Liver (tissue), 1 donor: ENCODE measurements around the gene KLF16.

Experiments
- YY1 ChIP-seq: IDR thresholded peaks from 2 replicates; pipeline ENCODE4 v1.6.1; 2016; ENCODE audit warnings: antibody characterized with exemption, mild to moderate bottlenecking
- TF ChIP-seq, protein P1 (sequence below): IDR thresholded peaks from 2 replicates; pipeline ENCODE4 v1.6.1; 2016; ENCODE audit warnings: antibody characterized with exemption

- TF ChIP-seq, protein P1, sequence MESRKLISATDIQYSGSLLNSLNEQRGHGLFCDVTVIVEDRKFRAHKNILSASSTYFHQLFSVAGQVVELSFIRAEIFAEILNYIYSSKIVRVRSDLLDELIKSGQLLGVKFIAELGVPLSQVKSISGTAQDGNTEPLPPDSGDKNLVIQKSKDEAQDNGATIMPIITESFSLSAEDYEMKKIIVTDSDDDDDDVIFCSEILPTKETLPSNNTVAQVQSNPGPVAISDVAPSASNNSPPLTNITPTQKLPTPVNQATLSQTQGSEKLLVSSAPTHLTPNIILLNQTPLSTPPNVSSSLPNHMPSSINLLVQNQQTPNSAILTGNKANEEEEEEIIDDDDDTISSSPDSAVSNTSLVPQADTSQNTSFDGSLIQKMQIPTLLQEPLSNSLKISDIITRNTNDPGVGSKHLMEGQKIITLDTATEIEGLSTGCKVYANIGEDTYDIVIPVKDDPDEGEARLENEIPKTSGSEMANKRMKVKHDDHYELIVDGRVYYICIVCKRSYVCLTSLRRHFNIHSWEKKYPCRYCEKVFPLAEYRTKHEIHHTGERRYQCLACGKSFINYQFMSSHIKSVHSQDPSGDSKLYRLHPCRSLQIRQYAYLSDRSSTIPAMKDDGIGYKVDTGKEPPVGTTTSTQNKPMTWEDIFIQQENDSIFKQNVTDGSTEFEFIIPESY = no peak
- peak; percentile 28 for TF ChIP-seq YY1
Measured at GRCh38 chr19:1853295-1854038, 9.9 kb downstream of the KLF16 start.
